ENCODE data around the gene DNAH3. TPM values are rescaled to one million over a fixed set of nuclear protein-coding genes. Genes with fewer than 3 reads are reported as not detected.

DNAH3 gene
- total and polyA plus RNA-seq, 3 donors from 2014 or later, result 11.7 to 21.2 (median 19.9) TPM

- no peak for DNase-seq
Observed at GRCh38 chr16:21167929-21168602, 17.4 kb upstream of the DNAH3 start.

GRCh38 chr16:21167360-21167759 is 16.7 kb upstream of the DNAH3 start:
- Histone ChIP-seq H3K27me3 (no peaks in the 10 kb centered on the region), H3K9me3 (no peaks in the 10 kb centered on the region), H3K4me3 (no peak overlapping the region), H3K36me3 (ENCODE audit: low read depth, missing control alignments) (no peaks in the 10 kb centered on the region), H3K27ac (no peak overlapping the region), H3K4me1 (peaks cover 9% of the 10 kb centered on the region)
- DNase-seq, result no peak
- TF ChIP-seq POLR2A (IDR thresholded peaks at IDR 0.05) (no peak), CTCF (IDR thresholded peaks at IDR 0.05) (no peak)
- WGBS, 2 donors, result 90 to 96% methylated on average over 9 of the region's 9 CpGs
- intact Hi-C loops (cut with DNase I; ENCODE audit: low total_unique reads), result loop anchor here (10.0 kb wide), 1 partner anchor 387 kb away; no protein-coding TSS in a partner anchor

More at GRCh38 chr16:21167929-21168602, 17.4 kb upstream of the DNAH3 start:
- H3K27me3 ChIP-seq, result no peaks in the 10 kb centered on the region
- H3K4me1 ChIP-seq, result peaks cover 4% of the 10 kb centered on the region
- no peak for TF ChIP-seq CTCF (IDR thresholded peaks at IDR 0.05)
- no peak for TF ChIP-seq POLR2A (IDR thresholded peaks at IDR 0.05)
- H3K9me3 ChIP-seq, result no peaks in the 10 kb centered on the region
- intact Hi-C loops (cut with DNase I; ENCODE audit: low total_unique reads), result loop anchor here (10.0 kb wide), 1 partner anchor 387 kb away; no protein-coding TSS in a partner anchor
- H3K4me3 ChIP-seq, result no peak overlapping the region
- no peak overlapping the region for H3K27ac ChIP-seq
- 91 to 93% methylated on average over 12 of the region's 12 CpGs for WGBS, 2 donors
- H3K36me3 ChIP-seq (ENCODE audit: low read depth, missing control alignments), result no peaks in the 10 kb centered on the region

GRCh38 chr16:21166561-21166961 is 15.9 kb upstream of the DNAH3 start:
- Histone ChIP-seq H3K4me3 (no peak overlapping the region), H3K9me3 (no peaks in the 10 kb centered on the region), H3K36me3 (ENCODE audit: low read depth, missing control alignments) (no peaks in the 10 kb centered on the region), H3K27me3 (no peaks in the 10 kb centered on the region), H3K27ac (no peak overlapping the region), H3K4me1 (peaks cover 16% of the 10 kb centered on the region)
- DNase-seq, result no peak
- 81 to 88% methylated on average over 9 of the region's 9 CpGs for WGBS, 2 donors
- TF ChIP-seq POLR2A (IDR thresholded peaks at IDR 0.05), result no peak
- no peak for TF ChIP-seq CTCF (IDR thresholded peaks at IDR 0.05)
- intact Hi-C loops (cut with DNase I; ENCODE audit: low total_unique reads), result loop anchor here (10.0 kb wide), 1 partner anchor 388 kb away; no protein-coding TSS in a partner anchor

GRCh38 chr16:21164521-21165168 is 14.0 kb upstream of the DNAH3 start:
- no peaks in the 10 kb centered on the region for H3K27me3 ChIP-seq
- H3K4me1 ChIP-seq, result peaks cover 22% of the 10 kb centered on the region
- no peaks in the 10 kb centered on the region for H3K9me3 ChIP-seq
- H3K36me3 ChIP-seq (ENCODE audit: low read depth, missing control alignments), result no peaks in the 10 kb centered on the region
- 93 to 96% methylated on average over 7 of the region's 7 CpGs for WGBS, 2 donors
- no peak for DNase-seq
- H3K27ac ChIP-seq, result no peak overlapping the region
- TF ChIP-seq CTCF (IDR thresholded peaks at IDR 0.05), result no peak
- no peak for TF ChIP-seq POLR2A (IDR thresholded peaks at IDR 0.05)
- no peak overlapping the region for H3K4me3 ChIP-seq
- intact Hi-C loops (cut with DNase I; ENCODE audit: low total_unique reads), result loop anchor here (10.0 kb wide), 1 partner anchor 390 kb away; no protein-coding TSS in a partner anchor

Measured in testis (tissue), 3 donors.